Measurements from ENCODE around the gene IDNK. TPM values are rescaled to one million over a fixed set of nuclear protein-coding genes. Genes with fewer than 3 reads are reported as not detected.

The IDNK gene
- total and polyA plus RNA-seq, 4 experiments from 2014 or later, result 10.1 to 24.9 (median 14.5) TPM

GRCh38 chr9:83656032-83656680 lies 33.2 kb downstream of the IDNK start:
- H3K27me3 Mint-ChIP-seq, result no peaks in the 10 kb centered on the region
- peak overlapping the region in 4 of 7 donors; percentile 30 to 62 (median 48) for H3K27ac Mint-ChIP-seq
- POLR2A ChIA-PET (ENCODE audit: partially characterized antibody), result interaction anchor here (1.5 kb wide), 1 partner anchor 52 kb away, joined by 4 read pairs; the partner anchor contains the start of gene UBQLN1

GRCh38 chr9:83656952-83657351 lies 34.0 kb downstream of the IDNK start:
- Histone ChIP-seq H3K9me3 (ENCODE audit: control insufficient read depth in 1 of 2, low read length in 2 of 2) (no peaks in the 10 kb centered on the region), H3K4me3 (ENCODE audit: low read length in 2 of 2) (no peak overlapping the region), H3K36me3 (ENCODE audit: insufficient read depth, low read length) (peaks cover 38% of the 10 kb centered on the region), H3K4me1 (ENCODE audit: insufficient read depth, low read length) (no peaks in the 10 kb centered on the region), H3K27ac (ENCODE audit: low read depth, low read length) (no peak overlapping the region), H3K27me3 (ENCODE audit: insufficient read depth, low read length) (no peaks in the 10 kb centered on the region)
- CTCF ChIA-PET (ENCODE audit: partially characterized antibody), result interaction anchor here (1.6 kb wide), 1 partner anchor 37 kb away, joined by 4 read pairs; no protein-coding TSS in a partner anchor
- H3K27me3 Mint-ChIP-seq, result no peaks in the 10 kb centered on the region
- no peak for DNase-seq
- POLR2A ChIA-PET (ENCODE audit: partially characterized antibody), result interaction anchor here (1.5 kb wide), 1 partner anchor 51 kb away, joined by 4 read pairs; the partner anchor contains the start of gene UBQLN1
- H3K4me3 Mint-ChIP-seq, result no peak overlapping the region
- peaks cover 45 to 55% of the 10 kb centered on the region in 2 donors for H3K36me3 Mint-ChIP-seq
- intact Hi-C loops (cut with micrococcal nuclease), result no loop called here
- H3K27ac Mint-ChIP-seq, result no peak overlapping the region
- H3K4me1 Mint-ChIP-seq, result no peaks in the 10 kb centered on the region
- peaks cover 0 to 2% (median 0%) of the 10 kb centered on the region in 8 donors for H3K9me3 Mint-ChIP-seq

More at GRCh38 chr9:83656032-83656680, 33.2 kb downstream of the IDNK start:
- Histone ChIP-seq H3K36me3 (ENCODE audit: insufficient read depth, low read length) (peaks cover 38% of the 10 kb centered on the region), H3K27me3 (ENCODE audit: insufficient read depth, low read length) (no peaks in the 10 kb centered on the region), H3K4me1 (ENCODE audit: insufficient read depth, low read length) (no peaks in the 10 kb centered on the region), H3K27ac (ENCODE audit: low read depth, low read length) (no peak overlapping the region), H3K4me3 (ENCODE audit: low read length in 2 of 2) (no peak overlapping the region), H3K9me3 (ENCODE audit: control insufficient read depth in 1 of 2, low read length in 2 of 2) (no peaks in the 10 kb centered on the region)
- no peaks in the 10 kb centered on the region for H3K4me1 Mint-ChIP-seq
- CTCF ChIA-PET (ENCODE audit: partially characterized antibody), result interaction anchor here (1.6 kb wide), 1 partner anchor 36 kb away, joined by 4 read pairs; no protein-coding TSS in a partner anchor
- intact Hi-C loops (cut with micrococcal nuclease), result no loop called here
- no peak overlapping the region for H3K4me3 Mint-ChIP-seq
- DNase-seq, result no peak
- peaks cover 51 to 56% of the 10 kb centered on the region in 2 donors for H3K36me3 Mint-ChIP-seq
- peaks cover 0 to 2% (median 0%) of the 10 kb centered on the region in 8 donors for H3K9me3 Mint-ChIP-seq

- no peak overlapping the region for H3K27ac ChIP-seq (ENCODE audit: low read depth, low read length)
- DNase-seq, result no peak
- H3K36me3 ChIP-seq (ENCODE audit: insufficient read depth, low read length), result peaks cover 61% of the 10 kb centered on the region
- Mint-ChIP-seq H3K9me3 (no peaks in the 10 kb centered on the region), H3K4me1 (peaks cover 4 to 6% (median 4%) of the 10 kb centered on the region in 4 donors), H3K27me3 (no peaks in the 10 kb centered on the region), H3K36me3 (peaks cover 53 to 71% of the 10 kb centered on the region in 2 donors), H3K4me3 (no peak overlapping the region), H3K27ac (peak overlapping the region in 1 of 7 donors; percentile 29)
- no peaks in the 10 kb centered on the region for H3K27me3 ChIP-seq (ENCODE audit: insufficient read depth, low read length)
- CTCF ChIA-PET (ENCODE audit: partially characterized antibody), result interaction anchor here (0.7 to 2.1 kb wide), 6 partner anchors 11 to 70 kb away, joined by 3 to 5 read pairs (median 3); partner anchors contain the start of gene UBQLN1
- H3K4me1 ChIP-seq (ENCODE audit: insufficient read depth, low read length), result no peaks in the 10 kb centered on the region
- POLR2A ChIA-PET (ENCODE audit: partially characterized antibody), result no interaction called here
- no peaks in the 10 kb centered on the region for H3K9me3 ChIP-seq (ENCODE audit: control insufficient read depth in 1 of 2, low read length in 2 of 2)
- H3K4me3 ChIP-seq (ENCODE audit: low read length in 2 of 2), result no peak overlapping the region
- intact Hi-C loops (cut with micrococcal nuclease), result no loop called here
These were observed 40.0 kb downstream of the IDNK start for GRCh38 chr9:83662933-83663332.

GRCh38 chr9:83665580-83666200 lies 42.7 kb downstream of the IDNK start:
- Mint-ChIP-seq H3K4me3 (no peak overlapping the region), H3K27ac (peak overlapping the region in 2 of 7 donors; percentile 14 to 62), H3K9me3 (no peaks in the 10 kb centered on the region), H3K4me1 (peaks cover 6 to 11% (median 7%) of the 10 kb centered on the region in 4 donors), H3K36me3 (peaks cover 47 to 78% of the 10 kb centered on the region in 2 donors), H3K27me3 (no peaks in the 10 kb centered on the region)
- H3K4me3 ChIP-seq (ENCODE audit: low read length in 2 of 2), result no peak overlapping the region
- CTCF ChIA-PET (ENCODE audit: partially characterized antibody), result interaction anchor here (0.7 to 2.5 kb wide), 5 partner anchors 16 to 45 kb away, joined by 3 to 7 read pairs (median 3); partner anchors contain the start of gene UBQLN1
- no peaks in the 10 kb centered on the region for H3K9me3 ChIP-seq (ENCODE audit: control insufficient read depth in 1 of 2, low read length in 2 of 2)
- intact Hi-C loops (cut with micrococcal nuclease), result loop anchor here (5.0 kb wide), 1 partner anchor 42 kb away; the partner anchor contains the start of gene UBQLN1
- H3K36me3 ChIP-seq (ENCODE audit: insufficient read depth, low read length), result peaks cover 66% of the 10 kb centered on the region
- POLR2A ChIA-PET (ENCODE audit: partially characterized antibody), result interaction anchor here (0.9 kb wide), 1 partner anchor 255 kb away, joined by 3 read pairs; no protein-coding TSS in a partner anchor
- DNase-seq, result no peak
- no peak overlapping the region for H3K27ac ChIP-seq (ENCODE audit: low read depth, low read length)
- H3K4me1 ChIP-seq (ENCODE audit: insufficient read depth, low read length), result no peaks in the 10 kb centered on the region
- H3K27me3 ChIP-seq (ENCODE audit: insufficient read depth, low read length), result no peaks in the 10 kb centered on the region

- no peak for DNase-seq
- peaks cover 0 to 2% (median 0%) of the 10 kb centered on the region in 8 donors for H3K9me3 Mint-ChIP-seq
These were observed 46.1 kb downstream of the IDNK start for GRCh38 chr9:83669067-83669466.

GRCh38 chr9:83670381-83670780 lies 47.4 kb downstream of the IDNK start:
- no peaks in the 10 kb centered on the region for H3K27me3 Mint-ChIP-seq
- H3K4me3 Mint-ChIP-seq, result no peak overlapping the region
- POLR2A ChIA-PET (ENCODE audit: partially characterized antibody), result no interaction called here

More at GRCh38 chr9:83669067-83669466, 46.1 kb downstream of the IDNK start:
- H3K4me3 Mint-ChIP-seq, result no peak overlapping the region
- CTCF ChIA-PET (ENCODE audit: partially characterized antibody), result no interaction called here
- Histone ChIP-seq H3K4me3 (ENCODE audit: low read length in 2 of 2) (no peak overlapping the region), H3K27me3 (ENCODE audit: insufficient read depth, low read length) (no peaks in the 10 kb centered on the region), H3K27ac (ENCODE audit: low read depth, low read length) (no peak overlapping the region), H3K9me3 (ENCODE audit: control insufficient read depth in 1 of 2, low read length in 2 of 2) (no peaks in the 10 kb centered on the region), H3K36me3 (ENCODE audit: insufficient read depth, low read length) (peaks cover 58% of the 10 kb centered on the region), H3K4me1 (ENCODE audit: insufficient read depth, low read length) (no peaks in the 10 kb centered on the region)
- intact Hi-C loops (cut with micrococcal nuclease), result loop anchor here (5.0 kb wide), 1 partner anchor 38 kb away; the partner anchor contains the start of gene UBQLN1
- peaks cover 6 to 16% (median 11%) of the 10 kb centered on the region in 4 donors for H3K4me1 Mint-ChIP-seq
- no peak overlapping the region for H3K27ac Mint-ChIP-seq
- no peaks in the 10 kb centered on the region for H3K27me3 Mint-ChIP-seq
- peaks cover 51 to 78% of the 10 kb centered on the region in 2 donors for H3K36me3 Mint-ChIP-seq
- POLR2A ChIA-PET (ENCODE audit: partially characterized antibody), result interaction anchor here (1.0 kb wide), 1 partner anchor 38 kb away, joined by 3 read pairs; the partner anchor contains the start of gene UBQLN1

More at GRCh38 chr9:83670381-83670780, 47.4 kb downstream of the IDNK start:
- H3K4me1 Mint-ChIP-seq, result peaks cover 9 to 16% (median 11%) of the 10 kb centered on the region in 4 donors
- no peaks in the 10 kb centered on the region for H3K9me3 ChIP-seq (ENCODE audit: control insufficient read depth in 1 of 2, low read length in 2 of 2)
- peaks cover 53% of the 10 kb centered on the region for H3K36me3 ChIP-seq (ENCODE audit: insufficient read depth, low read length)
- no peaks in the 10 kb centered on the region for H3K27me3 ChIP-seq (ENCODE audit: insufficient read depth, low read length)
- intact Hi-C loops (cut with micrococcal nuclease), result no loop called here
- H3K4me1 ChIP-seq (ENCODE audit: insufficient read depth, low read length), result no peaks in the 10 kb centered on the region
- no peak overlapping the region for H3K27ac Mint-ChIP-seq
- no peak for DNase-seq
- CTCF ChIA-PET (ENCODE audit: partially characterized antibody), result interaction anchor here (1.0 kb wide), 1 partner anchor 328 kb away, joined by 3 read pairs; no protein-coding TSS in a partner anchor
- H3K9me3 Mint-ChIP-seq, result peaks cover 0 to 2% (median 0%) of the 10 kb centered on the region in 8 donors
- no peak overlapping the region for H3K4me3 ChIP-seq (ENCODE audit: low read length in 2 of 2)
- no peak overlapping the region for H3K27ac ChIP-seq (ENCODE audit: low read depth, low read length)
- H3K36me3 Mint-ChIP-seq, result peaks cover 51 to 85% of the 10 kb centered on the region in 2 donors

All from CD4-positive, alpha-beta memory T cell (primary cell).